Measurements from ENCODE around the gene MRPL52.

The MRPL52 gene

GRCh38 chr14:22845103-22845394 is 15.4 kb downstream of the MRPL52 start:
- Histone ChIP-seq H3K27ac (ENCODE audit: low read depth, low read length) (no peak overlapping the region), H3K27me3 (ENCODE audit: low read length) (no peaks in the 10 kb centered on the region), H4K20me1 (ENCODE audit: low read depth, low read length) (no peaks in the 10 kb centered on the region)

DNA sequence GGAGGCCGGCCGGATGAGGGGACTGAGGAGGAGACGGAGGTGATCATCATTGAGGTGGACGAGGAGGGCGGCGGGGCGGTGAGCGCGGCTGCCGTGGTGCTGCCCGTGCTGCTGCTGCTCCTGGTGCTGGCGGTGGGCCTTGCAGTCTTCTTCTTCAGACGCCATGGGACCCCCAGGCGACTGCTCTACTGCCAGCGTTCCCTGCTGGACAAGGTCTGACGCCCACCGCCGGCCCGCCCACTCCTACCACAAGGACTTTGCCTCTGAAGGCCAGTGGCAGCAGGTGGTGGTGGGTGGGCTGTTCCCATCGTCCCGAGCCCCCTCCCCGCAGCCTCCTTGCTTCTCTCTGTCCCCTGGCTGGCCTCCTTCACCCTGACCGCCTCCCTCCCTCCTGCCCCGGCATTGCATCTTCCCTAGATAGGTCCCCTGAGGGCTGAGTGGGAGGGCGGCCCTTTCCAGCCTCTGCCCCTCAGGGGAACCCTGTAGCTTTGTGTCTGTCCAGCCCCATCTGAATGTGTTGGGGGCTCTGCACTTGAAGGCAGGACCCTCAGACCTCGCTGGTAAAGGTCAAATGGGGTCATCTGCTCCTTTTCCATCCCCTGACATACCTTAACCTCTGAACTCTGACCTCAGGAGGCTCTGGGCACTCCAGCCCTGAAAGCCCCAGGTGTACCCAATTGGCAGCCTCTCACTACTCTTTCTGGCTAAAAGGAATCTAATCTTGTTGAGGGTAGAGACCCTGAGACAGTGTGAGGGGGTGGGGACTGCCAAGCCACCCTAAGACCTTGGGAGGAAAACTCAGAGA is 16.3 kb downstream of the MRPL52 start:
- Histone ChIP-seq H3K4me2 (ENCODE audit: low read depth, low read length, poor library complexity, severe bottlenecking) (no peak overlapping the region), H3K27ac (ENCODE audit: low read depth, low read length) (no peak overlapping the region), H3K4me3 (ENCODE audit: insufficient read depth, low read length, poor library complexity, severe bottlenecking) (no peak overlapping the region), H3K9me2 (replicated peaks; ENCODE audit: insufficient read depth, low read length) (no peaks in the 10 kb centered on the region), H3K9ac (ENCODE audit: low read length) (no peak overlapping the region), H4K20me1 (ENCODE audit: low read depth, low read length) (no peaks in the 10 kb centered on the region), H3K27me3 (ENCODE audit: low read length) (no peaks in the 10 kb centered on the region), H3K9me3 (ENCODE audit: insufficient read depth, low read length) (no peaks in the 10 kb centered on the region), H2AFZ (ENCODE audit: low read depth, low read length, severe bottlenecking) (no peak overlapping the region), H3F3A (ENCODE audit: insufficient read depth) (no peaks in the 10 kb centered on the region), H3K79me2 (ENCODE audit: insufficient read depth, low read length) (no peaks in the 10 kb centered on the region), H3K36me3 (ENCODE audit: low read length) (no peaks in the 10 kb centered on the region)
- TF ChIP-seq, protein P1, sequence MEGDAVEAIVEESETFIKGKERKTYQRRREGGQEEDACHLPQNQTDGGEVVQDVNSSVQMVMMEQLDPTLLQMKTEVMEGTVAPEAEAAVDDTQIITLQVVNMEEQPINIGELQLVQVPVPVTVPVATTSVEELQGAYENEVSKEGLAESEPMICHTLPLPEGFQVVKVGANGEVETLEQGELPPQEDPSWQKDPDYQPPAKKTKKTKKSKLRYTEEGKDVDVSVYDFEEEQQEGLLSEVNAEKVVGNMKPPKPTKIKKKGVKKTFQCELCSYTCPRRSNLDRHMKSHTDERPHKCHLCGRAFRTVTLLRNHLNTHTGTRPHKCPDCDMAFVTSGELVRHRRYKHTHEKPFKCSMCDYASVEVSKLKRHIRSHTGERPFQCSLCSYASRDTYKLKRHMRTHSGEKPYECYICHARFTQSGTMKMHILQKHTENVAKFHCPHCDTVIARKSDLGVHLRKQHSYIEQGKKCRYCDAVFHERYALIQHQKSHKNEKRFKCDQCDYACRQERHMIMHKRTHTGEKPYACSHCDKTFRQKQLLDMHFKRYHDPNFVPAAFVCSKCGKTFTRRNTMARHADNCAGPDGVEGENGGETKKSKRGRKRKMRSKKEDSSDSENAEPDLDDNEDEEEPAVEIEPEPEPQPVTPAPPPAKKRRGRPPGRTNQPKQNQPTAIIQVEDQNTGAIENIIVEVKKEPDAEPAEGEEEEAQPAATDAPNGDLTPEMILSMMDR (IDR thresholded peaks at IDR 0.05; ENCODE audit: insufficient read depth, low read length, poor library complexity, severe bottlenecking), result no peak
- TF ChIP-seq EZH2phosphoT487 (conservative IDR thresholded peaks at IDR 0.05; ENCODE audit: low read length), result no peak

More at GRCh38 chr14:22845103-22845394, 15.4 kb downstream of the MRPL52 start:
- Histone ChIP-seq H3F3A (ENCODE audit: insufficient read depth) (no peaks in the 10 kb centered on the region), H3K36me3 (ENCODE audit: low read length) (no peaks in the 10 kb centered on the region), H3K4me2 (ENCODE audit: low read depth, low read length, poor library complexity, severe bottlenecking) (no peak overlapping the region), H3K4me3 (ENCODE audit: insufficient read depth, low read length, poor library complexity, severe bottlenecking) (no peak overlapping the region), H3K9ac (ENCODE audit: low read length) (no peak overlapping the region), H2AFZ (ENCODE audit: low read depth, low read length, severe bottlenecking) (no peak overlapping the region), H3K79me2 (ENCODE audit: insufficient read depth, low read length) (no peaks in the 10 kb centered on the region), H3K9me2 (replicated peaks; ENCODE audit: insufficient read depth, low read length) (no peaks in the 10 kb centered on the region), H3K9me3 (ENCODE audit: insufficient read depth, low read length) (no peaks in the 10 kb centered on the region)
- no peak for TF ChIP-seq EZH2phosphoT487 (conservative IDR thresholded peaks at IDR 0.05; ENCODE audit: low read length)
- TF ChIP-seq, protein P1 (IDR thresholded peaks at IDR 0.05; ENCODE audit: insufficient read depth, low read length, poor library complexity, severe bottlenecking), result no peak

- Histone ChIP-seq H3K4me3 (ENCODE audit: insufficient read depth, low read length, poor library complexity, severe bottlenecking) (no peak overlapping the region), H2AFZ (ENCODE audit: low read depth, low read length, severe bottlenecking) (no peak overlapping the region), H3K9me2 (replicated peaks; ENCODE audit: insufficient read depth, low read length) (no peaks in the 10 kb centered on the region), H3K27me3 (ENCODE audit: low read length) (no peaks in the 10 kb centered on the region), H3K4me2 (ENCODE audit: low read depth, low read length, poor library complexity, severe bottlenecking) (no peak overlapping the region), H4K20me1 (ENCODE audit: low read depth, low read length) (no peaks in the 10 kb centered on the region), H3F3A (ENCODE audit: insufficient read depth) (no peaks in the 10 kb centered on the region), H3K9ac (ENCODE audit: low read length) (no peak overlapping the region), H3K9me3 (ENCODE audit: insufficient read depth, low read length) (no peaks in the 10 kb centered on the region), H3K27ac (ENCODE audit: low read depth, low read length) (no peak overlapping the region), H3K79me2 (ENCODE audit: insufficient read depth, low read length) (no peaks in the 10 kb centered on the region), H3K36me3 (ENCODE audit: low read length) (no peaks in the 10 kb centered on the region)
- TF ChIP-seq, protein P1 (IDR thresholded peaks at IDR 0.05; ENCODE audit: insufficient read depth, low read length, poor library complexity, severe bottlenecking), result no peak
- no peak for TF ChIP-seq EZH2phosphoT487 (conservative IDR thresholded peaks at IDR 0.05; ENCODE audit: low read length)
These were observed 17.2 kb downstream of the MRPL52 start for GRCh38 chr14:22846811-22847307.

Data from SU-DHL-6 (cell line).